Occipital lobe (tissue), 2 donors: ENCODE measurements around the gene RAVER1. TPM values are rescaled to one million over a fixed set of nuclear protein-coding genes. Genes with fewer than 3 reads are reported as not detected.

Source experiments
- DNase-seq: peaks from one replicate; lab custom pipeline; 2025; lab: John Stamatoyannopoulos, UW
- total RNA-seq: library from RNA; depleted of rRNA; stranded (reverse); fragments of >200 nt; gene quantifications from one replicate; pipeline ENCODE4 v1.2.3, GENCODE V29; 2014

The RAVER1 gene
- total RNA-seq, 1 donor from 2014 or later, result 3.0 TPM

GRCh38 chr19:10317857-10318462 is 15.4 kb downstream of the RAVER1 start:
- DNase-seq, result no peak

DNA sequence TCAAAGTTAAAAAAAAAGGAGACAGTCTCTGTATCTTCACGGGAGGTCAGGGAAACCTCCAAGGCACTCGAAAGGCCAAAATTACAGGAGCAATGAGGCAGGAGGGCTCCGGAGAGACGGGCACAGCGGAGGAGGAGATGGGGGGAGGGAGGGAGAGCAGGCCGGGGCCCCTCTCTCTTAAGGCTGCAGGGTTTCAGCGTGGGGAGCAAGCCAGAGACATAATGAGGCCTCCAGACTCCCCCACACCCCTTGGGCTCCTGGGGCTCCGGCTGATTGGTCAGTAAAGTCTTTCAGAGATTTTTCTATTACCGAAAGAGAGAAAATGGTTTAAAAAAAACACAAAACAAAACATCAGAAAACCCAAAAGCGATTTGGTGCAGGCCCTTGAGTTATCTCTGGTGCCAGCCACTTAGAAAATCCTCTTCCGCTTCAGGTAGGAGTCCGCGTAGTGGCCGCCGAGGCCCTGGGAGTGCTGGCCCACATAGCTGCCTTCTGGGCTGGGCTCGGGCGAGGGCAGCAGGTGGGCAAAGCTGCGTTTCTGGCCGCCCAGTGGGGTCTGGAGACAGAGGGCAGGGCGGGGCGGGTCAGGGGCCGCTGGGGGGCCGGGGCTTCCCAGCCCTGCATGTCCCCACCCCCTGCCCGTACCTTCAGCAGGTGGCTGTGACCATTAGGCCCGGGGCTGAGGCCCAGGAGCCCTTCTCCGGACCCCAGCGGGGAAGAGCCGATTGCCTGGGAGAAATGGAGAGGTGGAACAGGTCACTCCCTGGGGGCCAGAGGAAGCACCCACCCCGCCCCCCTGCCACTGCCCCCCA is 16.1 kb downstream of the RAVER1 start:
- no peak for DNase-seq

- no peak for DNase-seq
Measured at GRCh38 chr19:10316229-10317044, 16.9 kb downstream of the RAVER1 start.

GRCh38 chr19:10315335-10316214 is 17.8 kb downstream of the RAVER1 start, which contains the start of gene FDX2:
Gene FDX2, minus strand, starts transcription at chr19:10316015. Its CDS starts 19 bp downstream, at chr19:10315996.
- DNase-seq, result peak; percentile 80

- no peak for DNase-seq
Measured at GRCh38 chr19:10309423-10309822, 23.9 kb downstream of the RAVER1 start, which contains the start of gene ZGLP1. Gene ZGLP1, minus strand, starts transcription at chr19:10309815.

GRCh38 chr19:10306327-10306726 is 27.0 kb downstream of the RAVER1 start:
- DNase-seq, result no peak

GRCh38 chr19:10305139-10305806 is 28.1 kb downstream of the RAVER1 start:
- peak; percentile 56 for DNase-seq

DNA sequence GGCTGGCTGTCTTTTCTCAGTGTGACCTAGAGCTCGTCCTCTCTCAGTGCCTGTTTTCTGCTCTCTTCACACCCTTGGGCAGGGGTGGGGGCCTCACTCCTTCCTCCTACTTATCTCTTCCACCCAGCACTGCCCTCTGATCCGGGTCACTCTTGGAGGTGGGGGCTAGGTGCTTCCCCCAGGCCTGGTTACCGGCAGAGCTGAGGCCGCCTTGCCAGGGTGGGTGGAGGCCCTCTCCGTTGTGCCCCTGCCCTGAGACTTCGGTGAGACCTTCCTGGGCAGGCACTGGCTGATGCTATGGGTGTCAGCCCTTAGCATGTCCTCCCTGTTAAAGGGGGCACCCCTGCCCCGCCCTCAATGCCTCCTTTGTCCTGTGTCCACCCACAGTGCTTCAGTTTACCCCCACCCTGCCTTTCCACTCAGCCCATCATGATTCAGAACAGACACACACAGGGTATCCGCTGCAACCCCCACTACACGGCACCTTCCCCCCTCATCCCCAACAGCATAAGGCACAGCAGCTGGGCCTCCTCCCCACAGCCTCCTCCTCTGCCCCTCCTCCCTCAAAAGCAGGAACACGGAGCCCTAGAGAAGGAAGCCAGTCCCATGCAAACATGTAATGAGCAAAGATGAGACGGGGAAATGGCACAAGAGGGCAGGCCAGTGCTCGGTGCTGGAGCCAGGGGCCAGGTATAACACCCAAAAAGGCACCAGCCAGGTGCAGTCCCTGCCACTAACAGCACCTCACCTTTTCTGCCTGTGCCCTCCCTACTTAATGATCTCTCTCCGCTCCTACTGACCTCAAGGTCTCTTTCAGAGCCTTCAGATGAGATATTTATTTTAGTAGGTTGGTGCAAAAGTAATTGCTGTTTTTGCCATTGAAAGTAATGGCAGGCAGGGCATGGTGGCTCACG is 33.5 kb downstream of the RAVER1 start:
- DNase-seq, result peak; percentile 25

DNA sequence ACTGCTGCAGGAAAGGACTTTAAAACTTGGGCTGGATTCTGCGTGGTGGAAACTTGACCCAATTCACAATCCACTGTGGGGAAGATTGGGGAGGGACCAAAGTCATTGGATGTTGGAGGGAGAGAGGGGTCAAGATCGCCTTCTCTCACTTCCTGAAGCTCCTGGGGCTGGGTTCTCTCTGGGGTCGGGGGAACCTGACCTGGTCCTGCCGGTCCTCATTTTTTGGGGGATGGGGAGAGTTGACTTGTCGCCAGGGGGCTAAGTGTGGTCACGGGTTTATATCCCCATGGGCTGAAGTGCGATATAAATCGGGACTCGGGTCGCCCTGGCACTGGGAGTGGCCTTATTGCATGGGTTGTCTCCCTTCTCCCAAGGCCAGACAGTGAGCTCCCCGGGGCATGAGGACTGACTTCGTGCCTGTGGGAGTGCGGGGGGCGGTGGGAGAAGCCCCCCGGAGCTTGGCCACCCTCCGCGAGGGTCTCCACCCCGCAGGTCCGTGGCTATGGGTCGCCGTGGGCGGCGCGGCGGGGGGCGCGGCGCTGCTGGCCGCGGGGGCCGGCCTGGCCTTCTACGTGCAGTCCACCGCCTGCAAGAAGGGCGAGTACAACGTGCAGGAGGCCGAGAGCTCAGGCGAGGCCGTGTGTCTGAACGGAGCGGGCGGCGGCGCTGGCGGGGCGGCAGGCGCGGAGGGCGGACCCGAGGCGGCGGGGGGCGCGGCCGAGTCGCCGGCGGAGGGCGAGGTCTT is 37.3 kb downstream of the RAVER1 start:
- DNase-seq, result no peak

DNA sequence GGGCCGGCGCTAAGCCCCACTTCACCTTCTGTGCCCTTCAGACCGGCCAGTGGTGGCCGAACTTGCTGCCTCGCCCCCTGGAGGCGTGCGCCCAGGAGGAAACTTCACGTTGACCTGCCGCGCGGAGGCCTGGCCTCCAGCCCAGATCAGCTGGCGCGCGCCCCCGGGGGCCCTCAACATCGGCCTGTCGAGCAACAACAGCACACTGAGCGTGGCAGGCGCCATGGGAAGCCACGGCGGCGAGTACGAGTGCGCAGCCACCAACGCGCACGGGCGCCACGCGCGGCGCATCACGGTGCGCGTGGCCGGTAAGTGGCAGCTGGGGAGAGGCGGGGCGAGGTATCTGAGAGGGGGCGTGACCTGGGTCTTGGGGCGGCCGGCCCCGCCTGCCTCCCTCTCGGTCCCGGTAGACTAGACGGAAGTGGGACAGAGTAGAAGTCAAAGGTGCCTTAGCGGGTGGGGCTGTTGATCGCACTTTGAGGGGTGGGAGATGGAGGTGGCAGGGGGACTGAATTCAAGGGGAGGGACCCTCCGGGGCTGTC is 38.0 kb downstream of the RAVER1 start:
- DNase-seq, result no peak

- no peak for DNase-seq
Measured at GRCh38 chr19:10294368-10294697, 39.0 kb downstream of the RAVER1 start.

GRCh38 chr19:10293637-10294367 is 39.5 kb downstream of the RAVER1 start:
- DNase-seq, result no peak

DNA sequence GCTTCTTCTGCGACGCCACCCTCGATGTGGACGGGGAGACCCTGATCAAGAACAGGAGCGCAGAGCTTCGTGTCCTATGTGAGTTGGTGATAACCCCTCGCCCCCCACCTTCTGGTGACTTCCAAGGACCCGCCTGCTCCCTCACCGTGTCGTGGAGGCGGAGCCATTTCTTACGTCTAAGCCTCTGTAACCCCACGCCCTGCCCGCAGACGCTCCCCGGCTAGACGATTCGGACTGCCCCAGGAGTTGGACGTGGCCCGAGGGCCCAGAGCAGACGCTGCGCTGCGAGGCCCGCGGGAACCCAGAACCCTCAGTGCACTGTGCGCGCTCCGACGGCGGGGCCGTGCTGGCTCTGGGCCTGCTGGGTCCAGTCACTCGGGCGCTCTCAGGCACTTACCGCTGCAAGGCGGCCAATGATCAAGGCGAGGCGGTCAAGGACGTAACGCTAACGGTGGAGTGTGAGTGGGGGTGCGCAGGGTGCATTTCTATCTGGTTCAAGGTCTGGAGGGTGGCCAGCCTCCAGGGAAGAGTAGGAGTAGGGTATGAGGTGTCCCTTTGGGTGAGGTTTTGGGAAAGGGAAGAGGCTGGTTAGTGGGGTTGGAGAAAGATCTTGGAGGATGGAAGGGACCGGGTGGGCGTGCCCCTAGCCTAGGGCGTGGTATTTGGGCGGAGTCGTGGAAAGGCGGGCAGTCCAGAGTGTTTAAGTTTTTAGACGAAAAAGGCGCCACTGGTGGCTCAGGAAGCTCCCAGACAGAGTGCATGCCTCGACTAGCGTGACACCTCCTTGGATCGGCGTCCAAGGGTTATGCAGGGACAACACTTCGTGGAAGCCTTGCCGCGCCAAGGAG is 40.3 kb downstream of the RAVER1 start:
- DNase-seq, result no peak

DNA sequence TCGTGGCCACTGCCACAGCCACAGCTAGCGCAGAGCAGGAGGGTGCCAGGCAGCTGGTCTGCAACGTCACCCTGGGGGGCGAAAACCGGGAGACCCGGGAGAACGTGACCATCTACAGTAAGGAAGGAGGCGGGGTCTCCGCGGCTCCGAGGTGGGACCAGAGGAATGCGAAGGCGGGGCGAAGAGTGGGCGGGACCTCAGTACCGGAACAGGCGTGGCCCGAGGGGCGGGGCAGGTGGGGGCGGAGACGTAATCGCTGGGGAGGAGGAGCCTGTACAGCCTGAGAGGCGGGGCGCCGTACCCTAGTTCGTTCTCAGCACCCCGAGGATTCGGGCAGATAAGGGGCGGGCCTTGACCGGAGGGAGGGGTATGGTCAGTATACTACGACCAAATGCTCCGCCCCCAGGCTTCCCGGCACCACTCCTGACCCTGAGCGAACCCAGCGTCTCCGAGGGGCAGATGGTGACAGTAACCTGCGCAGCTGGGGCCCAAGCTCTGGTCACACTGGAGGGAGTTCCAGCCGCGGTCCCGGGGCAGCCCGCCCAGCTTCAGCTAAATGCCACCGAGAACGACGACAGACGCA is 41.0 kb downstream of the RAVER1 start:
- peak; percentile 35 for DNase-seq

DNA sequence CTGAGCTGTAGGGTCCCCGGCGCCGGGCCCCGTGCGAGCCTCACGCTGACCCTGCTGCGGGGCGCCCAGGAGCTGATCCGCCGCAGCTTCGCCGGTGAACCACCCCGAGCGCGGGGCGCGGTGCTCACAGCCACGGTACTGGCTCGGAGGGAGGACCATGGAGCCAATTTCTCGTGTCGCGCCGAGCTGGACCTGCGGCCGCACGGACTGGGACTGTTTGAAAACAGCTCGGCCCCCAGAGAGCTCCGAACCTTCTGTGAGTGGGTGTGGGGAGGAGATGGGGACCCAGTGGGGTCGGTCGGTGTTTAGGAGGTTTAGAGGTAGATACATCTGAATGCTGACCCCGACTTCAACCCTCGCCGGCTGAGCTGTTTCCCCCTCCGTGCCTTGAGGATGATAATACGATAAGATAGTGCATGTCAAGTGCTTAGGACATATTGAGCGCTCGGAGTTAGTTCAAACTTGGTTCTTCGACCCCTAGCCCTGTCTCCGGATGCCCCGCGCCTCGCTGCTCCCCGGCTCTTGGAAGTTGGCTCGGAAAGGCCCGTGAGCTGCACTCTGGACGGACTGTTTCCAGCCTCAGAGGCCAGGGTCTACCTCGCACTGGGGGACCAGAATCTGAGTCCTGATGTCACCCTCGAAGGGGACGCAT is 41.6 kb downstream of the RAVER1 start:
- DNase-seq, result no peak
